Effector memory CD4-positive, alpha-beta T cell (primary cell): ENCODE data around the gene RAB3A.

Experiments used
- DNase-seq, 3 donors: peaks; one replicate each; pipeline ENCODE4 v3.0.0-alpha.2; 2020
- H3K27ac ChIP-seq: 2 replicates; pipeline ENCODE4 v1.7.0; 2013; ENCODE audit warnings: mild to moderate bottlenecking, low read length, moderate library complexity; ENCODE audit not compliant: insufficient read depth, poor library complexity, severe bottlenecking
- H3K27me3 ChIP-seq: replicated peaks from 2 replicates; pipeline ENCODE4 v1.7.0; 2013; ENCODE audit warnings: mild to moderate bottlenecking, low read length; ENCODE audit not compliant: insufficient read depth, control insufficient read depth, poor library complexity, severe bottlenecking
- H3K36me3 ChIP-seq: 2 replicates; pipeline ENCODE4 v1.7.0; 2013; ENCODE audit warnings: mild to moderate bottlenecking, low read length, moderate library complexity; ENCODE audit not compliant: control insufficient read depth, insufficient read depth
- H3K4me1 ChIP-seq: 2 replicates; pipeline ENCODE4 v1.7.0; 2013; ENCODE audit warnings: low read length, mild to moderate bottlenecking; ENCODE audit not compliant: control insufficient read depth, insufficient read depth, poor library complexity, severe bottlenecking
- H3K4me3 ChIP-seq: 2 replicates; pipeline ENCODE4 v1.7.0; 2013; ENCODE audit warnings: low read length, low read depth, mild to moderate bottlenecking; ENCODE audit not compliant: insufficient read depth, poor library complexity, severe bottlenecking
- H3K9me3 ChIP-seq: 2 replicates; pipeline ENCODE4 v1.7.0; 2013; ENCODE audit warnings: mild to moderate bottlenecking, low read length, moderate library complexity; ENCODE audit not compliant: control insufficient read depth

RAB3A gene

DNA sequence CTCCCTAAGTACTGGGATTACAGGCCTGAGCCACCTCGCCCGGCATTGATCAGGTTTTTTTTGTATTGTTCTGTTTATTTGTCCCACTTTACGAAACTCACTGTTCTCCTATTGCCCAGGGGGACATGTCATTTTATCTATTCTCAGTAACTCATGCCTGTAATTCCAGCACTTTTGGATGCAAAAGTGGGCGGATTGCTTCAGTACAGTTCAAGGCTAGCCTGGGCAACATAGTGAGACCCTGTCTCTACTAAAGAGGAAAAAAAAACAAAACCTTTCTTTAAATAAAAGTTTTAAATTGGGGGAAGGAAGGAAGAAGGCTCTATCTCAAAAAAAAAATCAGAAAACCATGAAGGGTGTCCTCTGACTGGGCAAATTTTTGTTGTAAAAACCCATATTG is 13.6 kb downstream of the RAB3A start:
- Histone ChIP-seq H3K9me3 (no peaks in the 10 kb centered on the region), H3K27me3 (no peaks in the 10 kb centered on the region), H3K4me3 (no peak overlapping the region), H3K4me1 (peaks cover 16% of the 10 kb centered on the region), H3K36me3 (no peaks in the 10 kb centered on the region), H3K27ac (no peak overlapping the region)
- DNase-seq, result no peak

DNA sequence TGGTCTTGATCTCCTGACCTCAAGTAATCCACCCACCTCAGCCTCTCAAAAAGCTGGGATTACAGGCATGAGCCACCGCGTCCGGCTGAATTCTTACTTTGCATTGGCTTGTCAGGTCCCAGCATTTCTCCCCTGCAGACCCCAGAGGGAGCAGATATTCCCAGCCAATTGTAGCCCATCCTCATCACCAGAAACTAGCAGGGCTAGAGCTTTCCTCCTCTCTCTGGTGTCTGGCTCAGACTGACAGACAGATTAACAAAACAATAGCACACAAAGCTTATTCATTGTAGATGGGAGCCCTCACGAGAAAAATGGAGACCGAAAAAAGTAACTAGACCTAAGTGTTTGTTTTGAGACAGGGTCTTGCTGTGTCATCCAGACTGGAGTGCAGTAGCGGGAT is 18.3 kb downstream of the RAB3A start:
- H3K4me1 ChIP-seq, result no peaks in the 10 kb centered on the region
- H3K27ac ChIP-seq, result no peak overlapping the region
- no peaks in the 10 kb centered on the region for H3K36me3 ChIP-seq
- H3K27me3 ChIP-seq, result no peaks in the 10 kb centered on the region
- DNase-seq, result no peak
- no peak overlapping the region for H3K4me3 ChIP-seq
- no peaks in the 10 kb centered on the region for H3K9me3 ChIP-seq

DNA sequence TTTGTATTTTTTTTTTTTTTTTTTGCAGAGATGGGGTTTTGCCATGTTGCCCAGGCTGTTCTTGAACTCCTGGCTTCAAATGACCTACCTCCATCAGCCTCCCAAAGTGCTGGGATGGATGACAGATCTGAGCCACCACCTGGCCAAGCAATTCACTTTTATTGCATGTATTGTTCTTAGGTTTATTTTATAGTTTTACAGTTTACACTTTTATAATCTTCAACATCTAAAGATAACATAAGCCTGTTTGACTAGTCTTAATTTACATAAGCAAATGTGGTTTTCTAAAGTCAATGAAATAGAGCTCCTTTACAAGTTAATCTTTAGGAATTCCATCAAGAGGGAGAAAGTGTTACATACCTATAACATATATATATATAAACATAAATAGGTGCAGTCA is 20.3 kb downstream of the RAB3A start:
- H3K4me3 ChIP-seq, result no peak overlapping the region
- no peaks in the 10 kb centered on the region for H3K36me3 ChIP-seq
- no peak overlapping the region for H3K27ac ChIP-seq
- no peaks in the 10 kb centered on the region for H3K4me1 ChIP-seq
- H3K27me3 ChIP-seq, result no peaks in the 10 kb centered on the region
- DNase-seq, result no peak
- no peaks in the 10 kb centered on the region for H3K9me3 ChIP-seq

DNA sequence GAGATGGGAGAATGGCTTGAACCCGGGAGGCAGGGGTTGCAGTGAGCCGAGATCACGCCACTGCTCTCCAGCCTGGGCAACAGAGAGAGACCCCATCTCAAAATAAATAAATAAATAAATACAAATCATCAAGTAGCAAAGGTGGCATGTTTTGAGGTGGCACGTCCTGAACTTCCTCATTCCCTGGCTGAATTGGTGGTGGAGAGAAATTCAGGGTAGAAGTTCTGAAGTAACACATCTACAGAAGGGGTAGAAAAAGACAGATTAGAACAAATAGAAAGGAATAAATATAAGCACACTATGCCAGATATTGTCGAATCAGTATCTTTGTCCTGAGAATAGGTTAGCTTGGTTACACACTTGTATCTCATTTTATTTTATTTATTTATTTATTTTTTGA is 23.9 kb downstream of the RAB3A start:
- Histone ChIP-seq H3K27me3 (no peaks in the 10 kb centered on the region), H3K4me3 (no peak overlapping the region), H3K36me3 (no peaks in the 10 kb centered on the region), H3K4me1 (no peaks in the 10 kb centered on the region), H3K27ac (no peak overlapping the region), H3K9me3 (no peaks in the 10 kb centered on the region)
- DNase-seq, result no peak

DNA sequence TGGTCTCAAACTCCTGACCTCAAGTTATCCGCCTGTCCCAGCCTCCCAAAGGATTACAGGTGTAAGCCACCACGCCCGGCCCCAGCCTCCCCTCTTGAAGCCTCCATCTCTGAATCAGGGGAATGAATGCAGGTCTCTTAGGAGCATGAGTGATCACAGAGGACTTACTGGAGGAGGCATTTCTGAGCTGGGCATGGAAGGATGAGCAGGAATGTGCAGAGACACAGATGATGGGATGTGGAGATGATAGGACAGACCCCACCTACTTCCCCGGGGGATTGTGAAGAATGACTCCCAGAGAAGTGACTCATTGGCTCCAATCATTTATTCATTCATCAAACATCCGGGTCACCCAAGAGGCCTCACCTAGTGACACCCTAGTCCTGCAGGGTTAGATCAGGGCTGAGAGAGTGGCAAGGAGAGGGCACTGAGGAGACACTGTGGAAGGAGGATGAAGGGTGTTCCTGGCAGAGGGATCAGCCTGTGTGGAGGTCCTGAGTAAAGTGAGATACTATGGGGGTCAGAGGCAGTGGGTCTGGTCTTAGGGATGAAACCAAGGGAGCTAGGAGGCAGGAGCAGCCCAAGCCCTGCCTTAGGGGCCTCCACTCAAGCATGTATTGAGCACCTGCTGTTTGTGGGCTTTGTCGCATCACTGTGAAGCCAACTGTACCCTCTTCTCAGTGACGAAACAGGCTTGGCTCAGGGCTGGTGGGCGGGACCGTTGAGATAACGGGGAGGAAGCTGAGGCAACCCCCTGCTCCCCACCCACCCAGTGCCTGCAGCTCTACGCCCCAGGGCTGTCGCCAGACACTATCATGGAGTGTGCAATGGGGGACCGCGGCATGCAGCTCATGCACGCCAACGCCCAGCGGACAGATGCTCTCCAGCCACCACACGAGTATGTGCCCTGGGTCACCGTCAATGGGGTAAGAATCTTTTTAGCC is 27.2 kb downstream of the RAB3A start:
- Histone ChIP-seq H3K9me3 (no peaks in the 10 kb centered on the region), H3K27ac (no peak overlapping the region), H3K36me3 (no peaks in the 10 kb centered on the region), H3K4me1 (peaks cover 4% of the 10 kb centered on the region), H3K4me3 (no peak overlapping the region), H3K27me3 (no peaks in the 10 kb centered on the region)
- no peak for DNase-seq

DNA sequence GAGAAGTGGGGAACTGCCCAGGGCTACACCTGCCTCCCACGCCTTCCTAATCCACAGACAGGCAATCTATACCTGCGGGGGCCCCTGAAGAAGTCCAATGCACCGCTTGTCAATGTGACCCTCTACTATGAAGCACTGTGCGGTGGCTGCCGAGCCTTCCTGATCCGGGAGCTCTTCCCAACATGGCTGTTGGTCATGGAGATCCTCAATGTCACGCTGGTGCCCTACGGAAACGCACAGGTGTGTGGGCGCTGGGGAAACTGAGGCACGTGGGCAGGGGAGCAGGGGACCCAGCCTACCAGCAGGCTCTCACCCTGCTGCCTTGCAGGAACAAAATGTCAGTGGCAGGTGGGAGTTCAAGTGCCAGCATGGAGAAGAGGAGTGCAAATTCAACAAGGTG is 28.9 kb downstream of the RAB3A start:
- Histone ChIP-seq H3K9me3 (no peaks in the 10 kb centered on the region), H3K4me1 (peaks cover 4% of the 10 kb centered on the region), H3K27me3 (no peaks in the 10 kb centered on the region), H3K36me3 (no peaks in the 10 kb centered on the region), H3K27ac (no peak overlapping the region), H3K4me3 (no peak overlapping the region)
- no peak for DNase-seq

DNA sequence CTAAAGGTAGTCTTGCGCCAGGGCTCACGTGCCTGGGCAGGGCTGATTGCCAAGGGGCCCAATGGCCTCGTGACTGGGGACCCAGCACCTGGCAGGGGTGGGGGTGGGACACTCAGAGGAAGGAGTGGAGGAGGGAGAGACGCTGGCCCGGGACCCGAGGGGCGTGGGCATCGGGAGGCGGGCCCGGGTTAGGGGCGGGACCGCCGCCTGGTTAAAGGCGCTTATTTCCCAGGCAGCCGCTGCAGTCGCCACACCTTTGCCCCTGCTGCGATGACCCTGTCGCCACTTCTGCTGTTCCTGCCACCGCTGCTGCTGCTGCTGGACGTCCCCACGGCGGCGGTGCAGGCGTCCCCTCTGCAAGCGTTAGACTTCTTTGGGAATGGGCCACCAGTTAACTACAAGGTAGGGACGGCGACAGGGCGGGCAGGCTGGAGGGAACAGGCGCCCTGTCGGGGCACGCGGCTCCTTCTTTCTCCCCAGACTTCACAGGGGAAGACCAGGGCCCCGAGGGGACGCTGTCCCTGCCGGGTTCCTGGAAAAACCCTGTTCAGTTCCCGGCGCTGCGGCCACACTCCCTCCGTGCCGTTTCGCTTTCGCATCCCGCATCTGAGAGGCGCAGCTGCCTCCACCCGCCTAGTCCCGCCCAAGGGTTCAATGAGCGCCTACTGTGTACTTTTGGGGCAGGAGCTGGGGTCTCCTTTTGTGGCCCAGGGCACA is 30.1 kb downstream of the RAB3A start, which contains the start of gene IFI30:
TSS of gene IFI30 (plus strand) at position 242 of the 717 bp plus-strand sequence. CDS start at position 271, 29 bp downstream.
- H3K4me1 ChIP-seq, result peaks cover 4% of the 10 kb centered on the region

DNA sequence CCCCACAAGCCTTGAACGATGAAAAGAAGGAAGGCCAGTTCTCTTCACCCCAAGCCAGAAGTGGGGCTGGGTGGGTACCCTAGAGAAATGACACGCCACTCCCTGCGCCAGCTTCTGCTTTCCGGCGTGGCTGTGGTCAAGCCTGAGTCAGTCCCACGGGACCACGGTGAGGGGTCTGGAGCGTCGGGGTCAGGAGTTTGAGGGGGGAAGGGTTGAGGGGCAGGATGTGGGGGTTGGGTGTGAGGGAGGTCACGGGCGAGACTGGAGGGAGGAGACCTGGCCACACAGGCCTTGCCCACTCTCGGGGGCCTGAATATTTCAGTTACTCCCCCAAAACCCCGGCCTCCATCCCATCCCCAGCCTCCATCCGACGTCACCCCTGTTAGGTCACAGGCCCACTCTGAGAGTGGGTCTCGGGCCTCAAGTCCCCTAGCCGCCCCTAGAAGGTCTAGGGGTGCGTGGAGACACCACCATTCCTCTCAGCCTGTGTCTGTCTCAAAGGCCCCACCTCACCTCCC is 30.7 kb downstream of the RAB3A start:
- DNase-seq, result no peak
- H3K27me3 ChIP-seq, result no peaks in the 10 kb centered on the region
- H3K9me3 ChIP-seq, result no peaks in the 10 kb centered on the region
- peaks cover 4% of the 10 kb centered on the region for H3K4me1 ChIP-seq
- peak overlapping the region; percentile 50 for H3K27ac ChIP-seq
- no peaks in the 10 kb centered on the region for H3K36me3 ChIP-seq
- peak overlapping the region; percentile 81 for H3K4me3 ChIP-seq

More for the DNA sequence above, 30.1 kb downstream of the RAB3A start, which contains the start of gene IFI30:
- H3K9me3 ChIP-seq, result no peaks in the 10 kb centered on the region
- DNase-seq, result peak; percentile 34 to 50 (median 43)
- no peaks in the 10 kb centered on the region for H3K36me3 ChIP-seq
- peak within 1 kb of the TSS; percentile 50 for H3K27ac ChIP-seq
- no peaks in the 10 kb centered on the region for H3K27me3 ChIP-seq
- H3K4me3 ChIP-seq, result peak within 1 kb of the TSS; percentile 81

DNA sequence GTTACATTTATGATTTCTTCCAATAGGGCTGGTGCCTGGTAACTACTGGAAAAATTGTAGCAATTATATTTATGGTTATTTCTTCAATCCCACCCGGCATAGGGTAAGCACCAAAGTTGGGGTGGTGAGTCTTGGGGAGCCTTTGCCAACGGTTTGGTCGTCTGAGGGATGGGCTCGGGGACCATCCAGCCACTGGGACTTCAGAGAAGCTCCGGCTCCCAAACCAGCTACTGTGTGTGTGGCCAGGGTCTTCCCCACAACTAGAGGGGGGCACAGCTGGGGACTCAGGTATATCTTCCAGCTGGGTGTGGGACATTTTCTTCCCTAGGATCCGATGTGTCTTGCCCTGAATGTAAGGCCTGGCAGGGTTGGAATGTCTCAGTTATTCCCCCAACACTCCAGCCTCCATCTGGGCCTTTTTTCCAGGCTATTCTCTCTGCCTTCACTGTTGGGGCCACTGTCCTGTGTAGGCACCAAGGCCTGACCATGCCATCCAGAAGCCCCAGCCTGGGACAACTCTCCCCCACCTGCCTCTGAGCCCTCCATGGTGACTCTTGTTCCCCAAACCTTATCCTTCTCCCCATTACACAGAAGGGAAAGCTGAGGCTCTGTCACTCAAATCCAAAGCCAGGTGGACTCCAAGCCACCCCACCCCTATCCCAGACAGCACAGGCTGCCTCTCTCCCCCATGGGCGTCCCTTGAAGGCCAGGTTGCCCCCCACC is 31.4 kb downstream of the RAB3A start:
- H3K4me3 ChIP-seq, result no peak overlapping the region
- DNase-seq, result no peak
- H3K9me3 ChIP-seq, result no peaks in the 10 kb centered on the region
- H3K4me1 ChIP-seq, result peaks cover 4% of the 10 kb centered on the region
- H3K36me3 ChIP-seq, result no peaks in the 10 kb centered on the region
- no peak overlapping the region for H3K27ac ChIP-seq
- no peaks in the 10 kb centered on the region for H3K27me3 ChIP-seq
